NCI-H146 (cell line): ENCODE data around the gene GPR183.
"Not testable (repeated sequence)": the region's sequence is repeated elsewhere in the genome, so short reads cannot be mapped to it uniquely, and the experiment has no call there.

ENCODE experiments used
- DNase-seq: peaks from one replicate; lab custom pipeline; 2025; lab: John Stamatoyannopoulos, UW

GPR183 gene

GRCh38 chr13:99269627-99270241, 37.5 kb downstream of the GPR183 start:
- peak; percentile 16 for DNase-seq

GRCh38 chr13:99268822-99269221, 38.4 kb downstream of the GPR183 start:
- no peak for DNase-seq

GRCh38 chr13:99267927-99268326, 39.3 kb downstream of the GPR183 start:
- DNase-seq: no peak

GRCh38 chr13:99266827-99267226, 40.4 kb downstream of the GPR183 start:
- no peak for DNase-seq

- DNase-seq: peak; percentile 53
These were observed 41.3 kb downstream of the GPR183 start for GRCh38 chr13:99265821-99266426.

GRCh38 chr13:99265162-99265800, 41.9 kb downstream of the GPR183 start:
- DNase-seq: no peak

GRCh38 chr13:99264051-99264450, 43.1 kb downstream of the GPR183 start:
- no peak for DNase-seq

GRCh38 chr13:99263126-99263785, 43.9 kb downstream of the GPR183 start:
- no peak for DNase-seq

GRCh38 chr13:99261059-99261458, 46.1 kb downstream of the GPR183 start:
- DNase-seq: no peak

GRCh38 chr13:99260216-99260615, 47.0 kb downstream of the GPR183 start:
- no peak for DNase-seq

GRCh38 chr13:99258946-99259345, 48.3 kb downstream of the GPR183 start:
- no peak for DNase-seq

- DNase-seq: no peak
These were observed 48.9 kb downstream of the GPR183 start, which contains the start of gene GPR18 for GRCh38 chr13:99258210-99258860. GPR18 (minus strand) TSS chr13:99258379; CDS start chr13:99255872, 2,507 bp downstream.

- no peak for DNase-seq
These were observed 49.9 kb downstream of the GPR183 start for GRCh38 chr13:99257291-99257690.

- no peak for DNase-seq
These were observed 50.5 kb downstream of the GPR183 start for GRCh38 chr13:99256709-99257108.

- DNase-seq: no peak
These were observed 50.9 kb downstream of the GPR183 start for GRCh38 chr13:99256283-99256682.

GRCh38 chr13:99255271-99255670, 51.9 kb downstream of the GPR183 start:
- DNase-seq: no peak

GRCh38 chr13:99254830-99255229, 52.4 kb downstream of the GPR183 start:
- DNase-seq: no peak

- DNase-seq: no peak
These were observed 55.3 kb downstream of the GPR183 start for GRCh38 chr13:99251921-99252320.

- no peak for DNase-seq
These were observed 56.0 kb downstream of the GPR183 start for GRCh38 chr13:99250982-99251825.

- DNase-seq: not testable (repeated sequence)
These were observed 57.6 kb downstream of the GPR183 start for GRCh38 chr13:99249606-99250005.

GRCh38 chr13:99249178-99249577, 58.0 kb downstream of the GPR183 start:
- DNase-seq: not testable (repeated sequence)
